ENCODE data around the gene ROCK2.

DNA sequence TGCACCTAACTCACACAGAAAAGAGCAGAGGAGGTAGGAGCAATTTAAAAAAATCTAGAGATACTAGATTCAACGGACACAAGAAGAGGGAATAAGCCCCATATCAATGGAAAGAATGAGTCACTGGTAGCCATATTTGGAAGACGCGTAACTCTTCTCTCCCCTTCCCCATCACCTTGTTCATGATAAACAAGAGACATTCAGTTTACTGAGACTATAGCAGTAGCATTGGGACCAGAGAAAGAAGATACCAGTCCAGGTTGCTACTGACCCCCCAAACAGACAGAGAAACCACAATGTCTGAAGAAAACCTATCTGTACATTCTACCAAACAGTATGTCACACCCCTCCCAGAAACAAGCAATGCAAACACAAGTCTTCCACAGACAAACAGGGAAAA lies 108.1 kb downstream of the ROCK2 start:
- TF ChIP-seq, protein P1, sequence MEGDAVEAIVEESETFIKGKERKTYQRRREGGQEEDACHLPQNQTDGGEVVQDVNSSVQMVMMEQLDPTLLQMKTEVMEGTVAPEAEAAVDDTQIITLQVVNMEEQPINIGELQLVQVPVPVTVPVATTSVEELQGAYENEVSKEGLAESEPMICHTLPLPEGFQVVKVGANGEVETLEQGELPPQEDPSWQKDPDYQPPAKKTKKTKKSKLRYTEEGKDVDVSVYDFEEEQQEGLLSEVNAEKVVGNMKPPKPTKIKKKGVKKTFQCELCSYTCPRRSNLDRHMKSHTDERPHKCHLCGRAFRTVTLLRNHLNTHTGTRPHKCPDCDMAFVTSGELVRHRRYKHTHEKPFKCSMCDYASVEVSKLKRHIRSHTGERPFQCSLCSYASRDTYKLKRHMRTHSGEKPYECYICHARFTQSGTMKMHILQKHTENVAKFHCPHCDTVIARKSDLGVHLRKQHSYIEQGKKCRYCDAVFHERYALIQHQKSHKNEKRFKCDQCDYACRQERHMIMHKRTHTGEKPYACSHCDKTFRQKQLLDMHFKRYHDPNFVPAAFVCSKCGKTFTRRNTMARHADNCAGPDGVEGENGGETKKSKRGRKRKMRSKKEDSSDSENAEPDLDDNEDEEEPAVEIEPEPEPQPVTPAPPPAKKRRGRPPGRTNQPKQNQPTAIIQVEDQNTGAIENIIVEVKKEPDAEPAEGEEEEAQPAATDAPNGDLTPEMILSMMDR (IDR thresholded peaks at IDR 0.05; ENCODE audit: insufficient read depth, low read depth, low read length), result no peak
- TF ChIP-seq EZH2 (IDR thresholded peaks at IDR 0.05; ENCODE audit: insufficient read depth, low read length), result no peak
